ENCODE data around the gene GAGE2A.
"Not testable (repeated sequence)": the region's sequence is repeated elsewhere in the genome, so short reads cannot be mapped to it uniquely, and the experiment has no call there.

DNA sequence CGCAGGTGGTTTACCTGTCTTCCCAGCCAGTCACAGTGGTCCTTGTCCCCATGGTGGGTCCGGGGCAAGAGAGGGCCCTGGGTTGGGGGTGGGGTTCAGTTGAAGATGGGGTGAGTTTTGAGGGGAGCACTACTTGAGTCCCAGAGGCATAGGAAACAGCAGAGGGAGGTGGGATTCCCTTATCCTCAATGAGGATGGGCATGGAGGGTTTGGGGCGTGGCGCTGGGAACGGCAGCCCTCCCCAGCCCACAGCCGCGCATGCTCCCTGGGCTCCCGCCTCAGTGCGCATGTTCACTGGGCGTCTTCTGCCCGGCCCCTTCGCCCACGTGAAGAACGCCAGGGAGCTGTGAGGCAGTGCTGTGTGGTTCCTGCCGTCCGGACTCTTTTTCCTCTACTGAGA, 19.2 kb upstream of the GAGE2A start, which contains the start of gene GAGE12G:
- TF ChIP-seq, protein P1, sequence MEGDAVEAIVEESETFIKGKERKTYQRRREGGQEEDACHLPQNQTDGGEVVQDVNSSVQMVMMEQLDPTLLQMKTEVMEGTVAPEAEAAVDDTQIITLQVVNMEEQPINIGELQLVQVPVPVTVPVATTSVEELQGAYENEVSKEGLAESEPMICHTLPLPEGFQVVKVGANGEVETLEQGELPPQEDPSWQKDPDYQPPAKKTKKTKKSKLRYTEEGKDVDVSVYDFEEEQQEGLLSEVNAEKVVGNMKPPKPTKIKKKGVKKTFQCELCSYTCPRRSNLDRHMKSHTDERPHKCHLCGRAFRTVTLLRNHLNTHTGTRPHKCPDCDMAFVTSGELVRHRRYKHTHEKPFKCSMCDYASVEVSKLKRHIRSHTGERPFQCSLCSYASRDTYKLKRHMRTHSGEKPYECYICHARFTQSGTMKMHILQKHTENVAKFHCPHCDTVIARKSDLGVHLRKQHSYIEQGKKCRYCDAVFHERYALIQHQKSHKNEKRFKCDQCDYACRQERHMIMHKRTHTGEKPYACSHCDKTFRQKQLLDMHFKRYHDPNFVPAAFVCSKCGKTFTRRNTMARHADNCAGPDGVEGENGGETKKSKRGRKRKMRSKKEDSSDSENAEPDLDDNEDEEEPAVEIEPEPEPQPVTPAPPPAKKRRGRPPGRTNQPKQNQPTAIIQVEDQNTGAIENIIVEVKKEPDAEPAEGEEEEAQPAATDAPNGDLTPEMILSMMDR (IDR thresholded peaks at IDR 0.05), result not testable (repeated sequence)
- not testable (repeated sequence) for TF ChIP-seq EZH2 (IDR thresholded peaks at IDR 0.05; ENCODE audit: borderline replicate concordance, insufficient read depth, low read depth, low read length, poor library complexity, severe bottlenecking)
